22Rv1 (cell line): Measurements from ENCODE around the gene GLIS1.

ENCODE experiments used
- H3K27ac ChIP-seq: fragments of 450-650 bp; 2 replicates; pipeline ENCODE4 v1.5.1; 2017
- CTCF ChIP-seq: fragments of 450-650 bp; IDR thresholded peaks from 2 replicates; pipeline ENCODE4 v1.5.1; 2017; ENCODE audit warnings: mild to moderate bottlenecking
- ZFX ChIP-seq: fragments of 450-650 bp; IDR thresholded peaks from 2 replicates; pipeline ENCODE4 v1.6.1; 2017; ENCODE audit warnings: antibody characterized with exemption, borderline replicate concordance

Gene GLIS1

GRCh38 chr1:53606651-53607051 lies 132.3 kb downstream of the GLIS1 start:
- H3K27ac ChIP-seq: no peak overlapping the region
- TF ChIP-seq CTCF (no peak), ZFX (no peak)

GRCh38 chr1:53606197-53606596 lies 132.8 kb downstream of the GLIS1 start:
- H3K27ac ChIP-seq: no peak overlapping the region
- TF ChIP-seq CTCF (no peak), ZFX (no peak)

- no peak for TF ChIP-seq CTCF
- TF ChIP-seq ZFX: no peak
- no peak overlapping the region for H3K27ac ChIP-seq
These were observed 133.8 kb downstream of the GLIS1 start for GRCh38 chr1:53605181-53605580.

- TF ChIP-seq ZFX: no peak
- TF ChIP-seq CTCF: no peak
These were observed 134.6 kb downstream of the GLIS1 start for GRCh38 chr1:53604291-53604919.

GRCh38 chr1:53603431-53603830 lies 135.5 kb downstream of the GLIS1 start:
- TF ChIP-seq CTCF: no peak
- no peak for TF ChIP-seq ZFX
- H3K27ac ChIP-seq: no peak overlapping the region

More at GRCh38 chr1:53604291-53604919, 134.6 kb downstream of the GLIS1 start:
- H3K27ac ChIP-seq: no peak overlapping the region

GRCh38 chr1:53601867-53602775 lies 136.8 kb downstream of the GLIS1 start:
- H3K27ac ChIP-seq: no peak overlapping the region
- TF ChIP-seq ZFX: no peak
- no peak for TF ChIP-seq CTCF
